GM23338 (cell line): Measurements from ENCODE around the gene TNFAIP8L1. TPM values are rescaled to one million over a fixed set of nuclear protein-coding genes. Genes with fewer than 3 reads are reported as not detected.

Experiments
- ATAC-seq: fragments of 200-7000 bp; cut with Tn5 transposase; 3 replicates; pipeline ENCODE4 v1.9.1; 2020
- DNase-seq: peaks from one replicate; pipeline ENCODE4 v3.0.0-alpha.2; 2015; ENCODE audit warnings: low spot score
- H2AFZ ChIP-seq: fragments of 200-600 bp; sonication (generic); 2 replicates; pipeline ENCODE4 v1.8.0; 2016; ENCODE audit warnings: antibody characterized with exemption, mild to moderate bottlenecking, moderate library complexity
- H3F3A ChIP-seq: fragments of 200-600 bp; sonication (generic); replicated peaks from 2 replicates; pipeline ENCODE4 v1.8.0; 2017; ENCODE audit warnings: antibody characterized with exemption, mixed run types, low read depth
- H3K27ac ChIP-seq: fragments of 200-600 bp; sonication (generic); 2 replicates; pipeline ENCODE4 v1.6.1; 2016; ENCODE audit warnings: low read depth
- H3K27me3 ChIP-seq: fragments of 200-600 bp; sonication (generic); 2 replicates; pipeline ENCODE4 v1.8.0; 2016; ENCODE audit warnings: mild to moderate bottlenecking, mixed run types, moderate library complexity; ENCODE audit not compliant: insufficient read depth
- H3K36me3 ChIP-seq: fragments of 200-600 bp; sonication (generic); 2 replicates; pipeline ENCODE4 v1.8.0; 2016; ENCODE audit warnings: mild to moderate bottlenecking; ENCODE audit not compliant: insufficient read depth
- H3K4me1 ChIP-seq: fragments of 200-600 bp; sonication (generic); 2 replicates; pipeline ENCODE4 v1.8.0; 2016; ENCODE audit warnings: mild to moderate bottlenecking, moderate library complexity; ENCODE audit not compliant: insufficient read depth
- H3K4me2 ChIP-seq: fragments of 200-600 bp; sonication (generic); 2 replicates; pipeline ENCODE4 v1.7.1; 2017; ENCODE audit warnings: mixed run types
- H3K4me3 ChIP-seq: fragments of 200-600 bp; sonication (generic); 2 replicates; pipeline ENCODE4 v1.6.1; 2016; ENCODE audit warnings: mixed run types
- H3K79me2 ChIP-seq: fragments of 200-600 bp; sonication (generic); replicated peaks from 2 replicates; pipeline ENCODE4 v1.8.0; 2017; ENCODE audit warnings: mild to moderate bottlenecking; ENCODE audit not compliant: insufficient read depth
- H3K9me2 ChIP-seq: fragments of 200-600 bp; sonication (generic); 2 replicates; pipeline ENCODE4 v1.8.0; 2017; ENCODE audit not compliant: insufficient read depth
- H4K20me1 ChIP-seq: fragments of 200-600 bp; sonication (generic); replicated peaks from 2 replicates; pipeline ENCODE4 v1.8.0; 2017; ENCODE audit warnings: mild to moderate bottlenecking; ENCODE audit not compliant: insufficient read depth
- H3K27ac Mint-ChIP-seq: 2 replicates; pipeline ENCODE4 v1.8.0; 2020; ENCODE audit warnings: inconsistent platforms, mild to moderate bottlenecking, moderate library complexity, mixed read lengths
- H3K27me3 Mint-ChIP-seq: 3 replicates; pipeline ENCODE4 v1.8.0; 2022; ENCODE audit warnings: low read depth, mild to moderate bottlenecking, moderate library complexity, mixed read lengths, inconsistent platforms; ENCODE audit not compliant: insufficient read depth, poor library complexity
- H3K36me3 Mint-ChIP-seq: 3 replicates; pipeline ENCODE4 v1.8.0; 2021; ENCODE audit warnings: low read depth, mild to moderate bottlenecking, inconsistent platforms, moderate library complexity, mixed read lengths
- H3K4me1 Mint-ChIP-seq: 3 replicates; pipeline ENCODE4 v1.8.0; 2020; ENCODE audit warnings: mild to moderate bottlenecking, inconsistent platforms, mixed read lengths
- H3K4me3 Mint-ChIP-seq: 3 replicates; pipeline ENCODE4 v1.8.0; 2021; ENCODE audit warnings: moderate library complexity, mild to moderate bottlenecking, inconsistent platforms, mixed read lengths
- H3K9me3 Mint-ChIP-seq: 3 replicates; pipeline ENCODE4 v1.8.0; 2020; ENCODE audit warnings: moderate library complexity, mild to moderate bottlenecking, inconsistent platforms, mixed read lengths
- CREB1 ChIP-seq: fragments of 250-450 bp; sonication (Bioruptor Pico); IDR thresholded peaks from 2 replicates; pipeline ENCODE4 v1.5.0; 2020; ENCODE audit warnings: low read depth, mild to moderate bottlenecking, moderate library complexity
- EZH2 ChIP-seq: fragments of 200-600 bp; sonication (generic); IDR thresholded peaks from one replicate; pipeline ENCODE4 v1.8.0; 2017; ENCODE audit warnings: antibody characterized with exemption, mild to moderate bottlenecking, low read depth; ENCODE audit not compliant: unreplicated experiment
- EZH2phosphoT487 ChIP-seq: fragments of 200-600 bp; sonication (generic); IDR thresholded peaks from one replicate; pipeline ENCODE4 v1.8.1; 2018; ENCODE audit warnings: antibody characterized with exemption; ENCODE audit not compliant: unreplicated experiment
- JUNB ChIP-seq: IDR thresholded peaks from one replicate; pipeline ENCODE4 v1.6.1; 2016; ENCODE audit warnings: antibody characterized with exemption; ENCODE audit not compliant: unreplicated experiment
- NANOG ChIP-seq: IDR thresholded peaks from 2 replicates; pipeline ENCODE4 v1.6.1; 2016; ENCODE audit warnings: antibody characterized with exemption, borderline replicate concordance
- ZNF114 ChIP-seq: fragments of 250-450 bp; sonication (Bioruptor Pico); IDR thresholded peaks from 2 replicates; pipeline ENCODE4 v1.5.0; 2020; ENCODE audit warnings: mild to moderate bottlenecking, moderate library complexity
- ZNF331 ChIP-seq: fragments of 250-450 bp; sonication (Bioruptor Pico); IDR thresholded peaks from 2 replicates; pipeline ENCODE4 v1.5.0; 2020; ENCODE audit warnings: low read depth, mild to moderate bottlenecking, moderate library complexity
- polyA plus RNA-seq: library from polyadenylated mRNA; unstranded; fragments of >200 nt; fragmentation: Nextera tagmentation; extraction: Ambion mirVana; gene quantifications from 2 replicates; pipeline ENCODE4 v1.2.1, GENCODE V29; 2016
- total RNA-seq: library from RNA; depleted of rRNA; stranded (reverse); fragments of >200 nt; shearing (Covaris generic); gene quantifications from 2 replicates; pipeline ENCODE4 v1.2.3, GENCODE V29; 2014
- TF ChIP-seq, protein P1 (sequence below): fragments of 250-450 bp; sonication (Bioruptor Pico); IDR thresholded peaks from 2 replicates; pipeline ENCODE4 v1.5.0; 2020; ENCODE audit warnings: mild to moderate bottlenecking, moderate library complexity
- TF ChIP-seq, protein P2 (sequence below): IDR thresholded peaks from one replicate; pipeline ENCODE4 v1.6.1; 2018; ENCODE audit warnings: antibody characterized with exemption; ENCODE audit not compliant: unreplicated experiment
- TF ChIP-seq, protein P3 (sequence below), 2 experiments: fragments of 200-600 bp in 1 of 2; sonication (generic) in 1 of 2; conservative IDR thresholded peaks; 2 replicates each; pipeline versions ENCODE4 v1.5.1 to v1.6.1; 2016 to 2017; ENCODE audit warnings: antibody characterized with exemption in 2 of 2, low read depth in 2 of 2, mild to moderate bottlenecking in 2 of 2, moderate library complexity in 1 of 2
- TF ChIP-seq, protein P4 (sequence below): IDR thresholded peaks from 2 replicates; pipeline ENCODE4 v1.6.1; 2016; ENCODE audit warnings: antibody characterized with exemption

Gene TNFAIP8L1
- total and polyA plus RNA-seq, 2 experiments from 2014 or later, result 2.7 to 4.1 TPM

DNA sequence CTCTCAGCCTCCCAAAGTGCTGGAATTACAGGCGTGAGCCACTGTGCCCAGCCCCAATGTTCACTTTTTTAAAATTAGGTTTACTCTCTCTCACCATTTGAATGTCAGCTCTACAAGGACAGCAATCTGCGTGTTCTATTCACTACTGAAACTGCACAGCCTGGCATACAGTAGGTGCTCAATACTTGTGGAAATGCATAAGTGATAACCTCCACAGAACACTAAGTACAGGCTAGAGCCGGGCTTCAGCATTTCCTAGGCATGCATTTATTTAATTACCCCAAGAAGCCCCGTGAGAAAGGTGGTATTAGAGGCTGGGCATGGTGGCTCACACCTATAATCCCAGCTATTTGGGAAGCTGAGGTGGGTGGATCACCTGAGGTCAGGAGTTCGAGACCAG is 33.1 kb upstream of the TNFAIP8L1 start:
- Histone ChIP-seq H3K79me2 (no peaks in the 10 kb centered on the region), H3K4me2 (no peak overlapping the region), H3K27me3 (peaks cover 9% of the 10 kb centered on the region), H4K20me1 (no peaks in the 10 kb centered on the region), H3K36me3 (no peaks in the 10 kb centered on the region), H2AFZ (no peak overlapping the region), H3F3A (peaks cover 5% of the 10 kb centered on the region; the same call in 1 of the 2 replicates), H3K4me1 (peaks cover 8% of the 10 kb centered on the region; the same call in 1 of the 2 replicates), H3K4me3 (no peak overlapping the region), H3K9me2 (no peaks in the 10 kb centered on the region), H3K27ac (no peak overlapping the region)
- Mint-ChIP-seq H3K27ac (no peak overlapping the region), H3K36me3 (no peaks in the 10 kb centered on the region), H3K9me3 (no peaks in the 10 kb centered on the region), H3K4me3 (no peak overlapping the region), H3K27me3 (peaks cover 11% of the 10 kb centered on the region), H3K4me1 (peaks cover 15% of the 10 kb centered on the region)
- no peak for TF ChIP-seq ZNF331
- TF ChIP-seq, protein P1, sequence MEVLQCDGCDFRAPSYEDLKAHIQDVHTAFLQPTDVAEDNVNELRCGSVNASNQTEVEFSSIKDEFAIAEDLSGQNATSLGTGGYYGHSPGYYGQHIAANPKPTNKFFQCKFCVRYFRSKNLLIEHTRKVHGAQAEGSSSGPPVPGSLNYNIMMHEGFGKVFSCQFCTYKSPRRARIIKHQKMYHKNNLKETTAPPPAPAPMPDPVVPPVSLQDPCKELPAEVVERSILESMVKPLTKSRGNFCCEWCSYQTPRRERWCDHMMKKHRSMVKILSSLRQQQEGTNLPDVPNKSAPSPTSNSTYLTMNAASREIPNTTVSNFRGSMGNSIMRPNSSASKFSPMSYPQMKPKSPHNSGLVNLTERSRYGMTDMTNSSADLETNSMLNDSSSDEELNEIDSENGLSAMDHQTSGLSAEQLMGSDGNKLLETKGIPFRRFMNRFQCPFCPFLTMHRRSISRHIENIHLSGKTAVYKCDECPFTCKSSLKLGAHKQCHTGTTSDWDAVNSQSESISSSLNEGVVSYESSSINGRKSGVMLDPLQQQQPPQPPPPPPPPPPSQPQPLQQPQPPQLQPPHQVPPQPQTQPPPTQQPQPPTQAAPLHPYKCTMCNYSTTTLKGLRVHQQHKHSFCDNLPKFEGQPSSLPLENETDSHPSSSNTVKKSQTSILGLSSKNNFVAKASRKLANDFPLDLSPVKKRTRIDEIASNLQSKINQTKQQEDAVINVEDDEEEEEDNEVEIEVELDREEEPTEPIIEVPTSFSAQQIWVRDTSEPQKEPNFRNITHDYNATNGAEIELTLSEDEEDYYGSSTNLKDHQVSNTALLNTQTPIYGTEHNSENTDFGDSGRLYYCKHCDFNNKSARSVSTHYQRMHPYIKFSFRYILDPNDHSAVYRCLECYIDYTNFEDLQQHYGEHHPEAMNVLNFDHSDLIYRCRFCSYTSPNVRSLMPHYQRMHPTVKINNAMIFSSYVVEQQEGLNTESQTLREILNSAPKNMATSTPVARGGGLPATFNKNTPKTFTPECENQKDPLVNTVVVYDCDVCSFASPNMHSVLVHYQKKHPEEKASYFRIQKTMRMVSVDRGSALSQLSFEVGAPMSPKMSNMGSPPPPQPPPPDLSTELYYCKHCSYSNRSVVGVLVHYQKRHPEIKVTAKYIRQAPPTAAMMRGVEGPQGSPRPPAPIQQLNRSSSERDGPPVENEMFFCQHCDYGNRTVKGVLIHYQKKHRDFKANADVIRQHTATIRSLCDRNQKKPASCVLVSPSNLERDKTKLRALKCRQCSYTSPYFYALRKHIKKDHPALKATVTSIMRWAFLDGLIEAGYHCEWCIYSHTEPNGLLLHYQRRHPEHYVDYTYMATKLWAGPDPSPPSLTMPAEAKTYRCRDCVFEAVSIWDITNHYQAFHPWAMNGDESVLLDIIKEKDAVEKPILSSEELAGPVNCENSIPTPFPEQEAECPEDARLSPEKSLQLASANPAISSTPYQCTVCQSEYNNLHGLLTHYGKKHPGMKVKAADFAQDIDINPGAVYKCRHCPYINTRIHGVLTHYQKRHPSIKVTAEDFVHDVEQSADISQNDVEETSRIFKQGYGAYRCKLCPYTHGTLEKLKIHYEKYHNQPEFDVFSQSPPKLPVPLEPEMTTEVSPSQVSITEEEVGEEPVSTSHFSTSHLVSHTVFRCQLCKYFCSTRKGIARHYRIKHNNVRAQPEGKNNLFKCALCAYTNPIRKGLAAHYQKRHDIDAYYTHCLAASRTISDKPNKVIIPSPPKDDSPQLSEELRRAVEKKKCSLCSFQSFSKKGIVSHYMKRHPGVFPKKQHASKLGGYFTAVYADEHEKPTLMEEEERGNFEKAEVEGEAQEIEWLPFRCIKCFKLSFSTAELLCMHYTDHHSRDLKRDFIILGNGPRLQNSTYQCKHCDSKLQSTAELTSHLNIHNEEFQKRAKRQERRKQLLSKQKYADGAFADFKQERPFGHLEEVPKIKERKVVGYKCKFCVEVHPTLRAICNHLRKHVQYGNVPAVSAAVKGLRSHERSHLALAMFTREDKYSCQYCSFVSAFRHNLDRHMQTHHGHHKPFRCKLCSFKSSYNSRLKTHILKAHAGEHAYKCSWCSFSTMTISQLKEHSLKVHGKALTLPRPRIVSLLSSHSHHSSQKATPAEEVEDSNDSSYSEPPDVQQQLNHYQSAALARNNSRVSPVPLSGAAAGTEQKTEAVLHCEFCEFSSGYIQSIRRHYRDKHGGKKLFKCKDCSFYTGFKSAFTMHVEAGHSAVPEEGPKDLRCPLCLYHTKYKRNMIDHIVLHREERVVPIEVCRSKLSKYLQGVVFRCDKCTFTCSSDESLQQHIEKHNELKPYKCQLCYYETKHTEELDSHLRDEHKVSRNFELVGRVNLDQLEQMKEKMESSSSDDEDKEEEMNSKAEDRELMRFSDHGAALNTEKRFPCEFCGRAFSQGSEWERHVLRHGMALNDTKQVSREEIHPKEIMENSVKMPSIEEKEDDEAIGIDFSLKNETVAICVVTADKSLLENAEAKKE (CRISPR knock-in tag), result no peak
- no peak for TF ChIP-seq ZNF114 (CRISPR knock-in tag)
- TF ChIP-seq, protein P2, sequence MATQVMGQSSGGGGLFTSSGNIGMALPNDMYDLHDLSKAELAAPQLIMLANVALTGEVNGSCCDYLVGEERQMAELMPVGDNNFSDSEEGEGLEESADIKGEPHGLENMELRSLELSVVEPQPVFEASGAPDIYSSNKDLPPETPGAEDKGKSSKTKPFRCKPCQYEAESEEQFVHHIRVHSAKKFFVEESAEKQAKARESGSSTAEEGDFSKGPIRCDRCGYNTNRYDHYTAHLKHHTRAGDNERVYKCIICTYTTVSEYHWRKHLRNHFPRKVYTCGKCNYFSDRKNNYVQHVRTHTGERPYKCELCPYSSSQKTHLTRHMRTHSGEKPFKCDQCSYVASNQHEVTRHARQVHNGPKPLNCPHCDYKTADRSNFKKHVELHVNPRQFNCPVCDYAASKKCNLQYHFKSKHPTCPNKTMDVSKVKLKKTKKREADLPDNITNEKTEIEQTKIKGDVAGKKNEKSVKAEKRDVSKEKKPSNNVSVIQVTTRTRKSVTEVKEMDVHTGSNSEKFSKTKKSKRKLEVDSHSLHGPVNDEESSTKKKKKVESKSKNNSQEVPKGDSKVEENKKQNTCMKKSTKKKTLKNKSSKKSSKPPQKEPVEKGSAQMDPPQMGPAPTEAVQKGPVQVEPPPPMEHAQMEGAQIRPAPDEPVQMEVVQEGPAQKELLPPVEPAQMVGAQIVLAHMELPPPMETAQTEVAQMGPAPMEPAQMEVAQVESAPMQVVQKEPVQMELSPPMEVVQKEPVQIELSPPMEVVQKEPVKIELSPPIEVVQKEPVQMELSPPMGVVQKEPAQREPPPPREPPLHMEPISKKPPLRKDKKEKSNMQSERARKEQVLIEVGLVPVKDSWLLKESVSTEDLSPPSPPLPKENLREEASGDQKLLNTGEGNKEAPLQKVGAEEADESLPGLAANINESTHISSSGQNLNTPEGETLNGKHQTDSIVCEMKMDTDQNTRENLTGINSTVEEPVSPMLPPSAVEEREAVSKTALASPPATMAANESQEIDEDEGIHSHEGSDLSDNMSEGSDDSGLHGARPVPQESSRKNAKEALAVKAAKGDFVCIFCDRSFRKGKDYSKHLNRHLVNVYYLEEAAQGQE, result no peak
- TF ChIP-seq EZH2phosphoT487, result no peak
- TF ChIP-seq EZH2, result no peak
- TF ChIP-seq CREB1 (CRISPR knock-in tag), result no peak
- no peak for TF ChIP-seq NANOG
- TF ChIP-seq, protein P3, sequence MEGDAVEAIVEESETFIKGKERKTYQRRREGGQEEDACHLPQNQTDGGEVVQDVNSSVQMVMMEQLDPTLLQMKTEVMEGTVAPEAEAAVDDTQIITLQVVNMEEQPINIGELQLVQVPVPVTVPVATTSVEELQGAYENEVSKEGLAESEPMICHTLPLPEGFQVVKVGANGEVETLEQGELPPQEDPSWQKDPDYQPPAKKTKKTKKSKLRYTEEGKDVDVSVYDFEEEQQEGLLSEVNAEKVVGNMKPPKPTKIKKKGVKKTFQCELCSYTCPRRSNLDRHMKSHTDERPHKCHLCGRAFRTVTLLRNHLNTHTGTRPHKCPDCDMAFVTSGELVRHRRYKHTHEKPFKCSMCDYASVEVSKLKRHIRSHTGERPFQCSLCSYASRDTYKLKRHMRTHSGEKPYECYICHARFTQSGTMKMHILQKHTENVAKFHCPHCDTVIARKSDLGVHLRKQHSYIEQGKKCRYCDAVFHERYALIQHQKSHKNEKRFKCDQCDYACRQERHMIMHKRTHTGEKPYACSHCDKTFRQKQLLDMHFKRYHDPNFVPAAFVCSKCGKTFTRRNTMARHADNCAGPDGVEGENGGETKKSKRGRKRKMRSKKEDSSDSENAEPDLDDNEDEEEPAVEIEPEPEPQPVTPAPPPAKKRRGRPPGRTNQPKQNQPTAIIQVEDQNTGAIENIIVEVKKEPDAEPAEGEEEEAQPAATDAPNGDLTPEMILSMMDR (conservative IDR thresholded peaks at IDR 0.05; ENCODE audit: low read depth in 2 of 2), result no peak
- TF ChIP-seq JUNB, result no peak
- TF ChIP-seq, protein P4, sequence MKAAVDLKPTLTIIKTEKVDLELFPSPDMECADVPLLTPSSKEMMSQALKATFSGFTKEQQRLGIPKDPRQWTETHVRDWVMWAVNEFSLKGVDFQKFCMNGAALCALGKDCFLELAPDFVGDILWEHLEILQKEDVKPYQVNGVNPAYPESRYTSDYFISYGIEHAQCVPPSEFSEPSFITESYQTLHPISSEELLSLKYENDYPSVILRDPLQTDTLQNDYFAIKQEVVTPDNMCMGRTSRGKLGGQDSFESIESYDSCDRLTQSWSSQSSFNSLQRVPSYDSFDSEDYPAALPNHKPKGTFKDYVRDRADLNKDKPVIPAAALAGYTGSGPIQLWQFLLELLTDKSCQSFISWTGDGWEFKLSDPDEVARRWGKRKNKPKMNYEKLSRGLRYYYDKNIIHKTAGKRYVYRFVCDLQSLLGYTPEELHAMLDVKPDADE, result no peak
- ATAC-seq, result no peak
- no peak for DNase-seq
